ENCODE measurements around the gene LTBP1. TPM values are rescaled to one million over a fixed set of nuclear protein-coding genes. Genes with fewer than 3 reads are reported as not detected.

The LTBP1 gene
- total and polyA plus RNA-seq, 2 donors (not counting 1 experiment from before 2014, with no cell fraction given): 0.69 TPM; not detected in 1

DNA sequence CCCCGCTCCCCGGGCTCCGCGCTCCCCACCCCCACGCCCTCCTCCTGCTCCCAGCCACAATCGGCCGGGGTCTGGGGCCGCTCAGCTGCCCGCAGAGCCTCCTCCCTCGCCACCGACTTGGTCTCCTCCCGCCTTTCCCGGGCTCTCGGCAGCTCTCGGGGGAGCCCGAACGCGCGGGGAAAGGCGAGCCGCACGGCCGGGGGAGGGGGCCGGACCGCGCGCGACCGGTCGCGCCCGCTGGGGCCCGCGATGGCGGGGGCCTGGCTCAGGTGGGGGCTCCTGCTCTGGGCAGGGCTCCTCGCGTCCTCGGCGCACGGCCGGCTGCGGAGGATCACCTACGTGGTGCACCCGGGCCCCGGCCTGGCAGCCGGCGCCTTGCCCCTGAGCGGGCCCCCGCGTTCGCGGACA lies 327 bp downstream of the LTBP1 start:
- no peak overlapping the region for H3K4me3 Mint-ChIP-seq
- no peaks in the 10 kb centered on the region for H3K79me2 ChIP-seq (ENCODE audit: control insufficient read depth, insufficient read depth, low read length)
- peaks cover 7 to 13% of the 10 kb centered on the region in 2 donors for H3K4me1 ChIP-seq (ENCODE audit: control insufficient read depth in 2 of 2, insufficient read depth in 2 of 2, low read length in 2 of 2)
- WGBS (ENCODE audit: insufficient coverage): 1% methylated on average over 52 of the region's 52 CpGs
- peak overlapping the region; percentile 6 to 72 (median 55) for H3K4me3 ChIP-seq (ENCODE audit: control extremely low read depth in 1 of 5, extremely low read depth in 1 of 5, insufficient read depth in 1 of 5, low read depth in 2 of 5, low read length in 4 of 5)
- no peak overlapping the region for H3K27ac ChIP-seq (ENCODE audit: low read length in 2 of 2)
- H3K27me3 Mint-ChIP-seq: peaks cover 33% of the 10 kb centered on the region
- ATAC-seq (ENCODE audit: low read depth) (peak; percentile 11), DNase-seq (no peak)
- peak overlapping the region; percentile 86 for H2AFZ ChIP-seq (ENCODE audit: insufficient read depth, low read depth, low read length, poor library complexity, severe bottlenecking)
- peaks cover 19% of the 10 kb centered on the region for H3K4me1 Mint-ChIP-seq
- CTCF ChIA-PET: no interaction called here
- peaks cover 0 to 21% (median 13%) of the 10 kb centered on the region in 4 experiments for H3K27me3 ChIP-seq (replicated peaks in 1 of 4; ENCODE audit: control extremely low read depth in 1 of 4, control insufficient read depth in 3 of 4, insufficient read depth in 4 of 4, low read length in 3 of 4)
- no peaks in the 10 kb centered on the region for H3K36me3 ChIP-seq (replicated peaks in 1 of 2; ENCODE audit: control extremely low read depth in 1 of 2, control insufficient read depth in 1 of 2, extremely low read depth in 1 of 2, insufficient read depth in 2 of 2, low read length in 1 of 2)
- POLR2A ChIA-PET: no interaction called here
- intact Hi-C loops (cut with micrococcal nuclease): loop anchor here (5.0 kb wide), 2 partner anchors 635 to 650 kb away; partner anchors contain the start of gene FAM98A
- no peaks in the 10 kb centered on the region for H3K9me3 ChIP-seq (ENCODE audit: control extremely low read depth in 1 of 3, control insufficient read depth in 2 of 3, insufficient read depth in 1 of 3, low read length in 2 of 3)
- peak overlapping the region; percentile 94 for H3K4me2 ChIP-seq (replicated peaks; ENCODE audit: low read depth, low read length, poor library complexity, severe bottlenecking)
- no peaks in the 10 kb centered on the region for H3K9me3 Mint-ChIP-seq (ENCODE audit: insufficient read depth)
- no peaks in the 10 kb centered on the region for H4K20me1 ChIP-seq (ENCODE audit: control insufficient read depth, insufficient read depth, low read length, poor library complexity, severe bottlenecking)
- TF ChIP-seq, protein P1, sequence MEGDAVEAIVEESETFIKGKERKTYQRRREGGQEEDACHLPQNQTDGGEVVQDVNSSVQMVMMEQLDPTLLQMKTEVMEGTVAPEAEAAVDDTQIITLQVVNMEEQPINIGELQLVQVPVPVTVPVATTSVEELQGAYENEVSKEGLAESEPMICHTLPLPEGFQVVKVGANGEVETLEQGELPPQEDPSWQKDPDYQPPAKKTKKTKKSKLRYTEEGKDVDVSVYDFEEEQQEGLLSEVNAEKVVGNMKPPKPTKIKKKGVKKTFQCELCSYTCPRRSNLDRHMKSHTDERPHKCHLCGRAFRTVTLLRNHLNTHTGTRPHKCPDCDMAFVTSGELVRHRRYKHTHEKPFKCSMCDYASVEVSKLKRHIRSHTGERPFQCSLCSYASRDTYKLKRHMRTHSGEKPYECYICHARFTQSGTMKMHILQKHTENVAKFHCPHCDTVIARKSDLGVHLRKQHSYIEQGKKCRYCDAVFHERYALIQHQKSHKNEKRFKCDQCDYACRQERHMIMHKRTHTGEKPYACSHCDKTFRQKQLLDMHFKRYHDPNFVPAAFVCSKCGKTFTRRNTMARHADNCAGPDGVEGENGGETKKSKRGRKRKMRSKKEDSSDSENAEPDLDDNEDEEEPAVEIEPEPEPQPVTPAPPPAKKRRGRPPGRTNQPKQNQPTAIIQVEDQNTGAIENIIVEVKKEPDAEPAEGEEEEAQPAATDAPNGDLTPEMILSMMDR (IDR thresholded peaks at IDR 0.05): no peak
- no peak for TF ChIP-seq EZH2 (IDR thresholded peaks at IDR 0.05; ENCODE audit: borderline replicate concordance, insufficient read depth, low read depth, low read length, poor library complexity, severe bottlenecking)
- peak overlapping the region; percentile 64 for H3K9ac ChIP-seq (ENCODE audit: low read length)
- H3K27ac Mint-ChIP-seq: no peak overlapping the region

DNA sequence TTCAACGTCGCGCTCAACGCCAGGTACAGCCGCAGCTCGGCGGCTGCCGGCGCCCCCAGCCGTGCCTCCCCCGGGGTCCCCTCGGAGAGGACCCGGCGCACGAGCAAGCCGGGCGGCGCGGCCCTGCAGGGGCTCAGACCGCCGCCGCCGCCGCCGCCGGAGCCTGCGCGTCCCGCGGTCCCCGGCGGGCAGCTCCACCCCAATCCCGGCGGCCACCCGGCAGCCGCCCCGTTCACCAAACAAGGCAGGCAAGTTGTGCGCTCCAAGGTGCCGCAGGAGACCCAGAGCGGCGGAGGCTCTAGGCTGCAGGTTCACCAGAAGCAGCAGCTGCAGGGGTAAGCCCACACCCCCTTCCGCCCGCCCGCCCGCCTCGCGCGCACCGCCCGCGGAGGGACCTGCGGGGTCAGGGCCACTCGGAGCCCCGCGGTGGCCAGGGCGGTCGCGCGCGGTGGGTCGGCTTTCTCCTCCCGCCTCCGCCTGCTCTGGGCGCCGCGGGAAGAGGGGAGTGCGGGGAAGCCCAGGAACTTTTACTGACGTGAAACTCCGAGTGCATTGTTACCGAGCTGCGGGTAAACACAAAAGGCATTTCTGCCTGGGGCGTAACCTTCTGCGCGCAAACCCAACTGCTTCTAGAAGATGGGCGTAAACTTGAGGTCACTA lies 861 bp downstream of the LTBP1 start:
- Mint-ChIP-seq H3K27ac (no peak overlapping the region), H3K4me3 (peak overlapping the region; percentile 80), H3K9me3 (ENCODE audit: insufficient read depth) (no peaks in the 10 kb centered on the region), H3K27me3 (peaks cover 33% of the 10 kb centered on the region), H3K4me1 (peaks cover 19% of the 10 kb centered on the region)
- Histone ChIP-seq H3K79me2 (ENCODE audit: control insufficient read depth, insufficient read depth, low read length) (no peaks in the 10 kb centered on the region), H3K4me1 (ENCODE audit: control insufficient read depth in 2 of 2, insufficient read depth in 2 of 2, low read length in 2 of 2) (peaks cover 7 to 13% of the 10 kb centered on the region in 2 donors), H2AFZ (ENCODE audit: insufficient read depth, low read depth, low read length, poor library complexity, severe bottlenecking) (peak overlapping the region; percentile 86), H3K9me3 (ENCODE audit: control extremely low read depth in 1 of 3, control insufficient read depth in 2 of 3, insufficient read depth in 1 of 3, low read length in 2 of 3) (no peaks in the 10 kb centered on the region), H3K27me3 (replicated peaks in 1 of 4; ENCODE audit: control extremely low read depth in 1 of 4, control insufficient read depth in 3 of 4, insufficient read depth in 4 of 4, low read length in 3 of 4) (peaks cover 0 to 26% (median 18%) of the 10 kb centered on the region in 4 experiments), H3K27ac (ENCODE audit: low read length in 2 of 2) (no peak overlapping the region), H3K36me3 (replicated peaks in 1 of 2; ENCODE audit: control extremely low read depth in 1 of 2, control insufficient read depth in 1 of 2, extremely low read depth in 1 of 2, insufficient read depth in 2 of 2, low read length in 1 of 2) (no peaks in the 10 kb centered on the region), H3K9ac (ENCODE audit: low read length) (peak overlapping the region; percentile 64), H3K4me3 (ENCODE audit: control extremely low read depth in 1 of 5, extremely low read depth in 1 of 5, insufficient read depth in 1 of 5, low read depth in 2 of 5, low read length in 4 of 5) (peak overlapping the region in 4 of 5 experiments; percentile 6 to 72 (median 59)), H4K20me1 (ENCODE audit: control insufficient read depth, insufficient read depth, low read length, poor library complexity, severe bottlenecking) (no peaks in the 10 kb centered on the region), H3K4me2 (replicated peaks; ENCODE audit: low read depth, low read length, poor library complexity, severe bottlenecking) (peak overlapping the region; percentile 94)
- no peak for TF ChIP-seq EZH2 (IDR thresholded peaks at IDR 0.05; ENCODE audit: borderline replicate concordance, insufficient read depth, low read depth, low read length, poor library complexity, severe bottlenecking)
- TF ChIP-seq, protein P1 (IDR thresholded peaks at IDR 0.05): no peak
- WGBS (ENCODE audit: insufficient coverage): 3% methylated on average over 75 of the region's 75 CpGs
- ATAC-seq (ENCODE audit: low read depth) (peak; percentile 34), DNase-seq (peak; percentile 38)
- intact Hi-C loops (cut with micrococcal nuclease): loop anchor here (5.0 kb wide), 2 partner anchors 635 to 650 kb away; partner anchors contain the start of gene FAM98A
- ChIA-PET POLR2A (no interaction called here), CTCF (no interaction called here)
